ENCODE data around the gene PLEKHA4. TPM values are rescaled to one million over a fixed set of nuclear protein-coding genes. Genes with fewer than 3 reads are reported as not detected.

The PLEKHA4 gene
- total and polyA plus RNA-seq, 2 of the 13 experiments (the other 11 are each of a cell fraction or from before 2014, with no cell fraction given) = 4.8 to 6.0 TPM

DNA sequence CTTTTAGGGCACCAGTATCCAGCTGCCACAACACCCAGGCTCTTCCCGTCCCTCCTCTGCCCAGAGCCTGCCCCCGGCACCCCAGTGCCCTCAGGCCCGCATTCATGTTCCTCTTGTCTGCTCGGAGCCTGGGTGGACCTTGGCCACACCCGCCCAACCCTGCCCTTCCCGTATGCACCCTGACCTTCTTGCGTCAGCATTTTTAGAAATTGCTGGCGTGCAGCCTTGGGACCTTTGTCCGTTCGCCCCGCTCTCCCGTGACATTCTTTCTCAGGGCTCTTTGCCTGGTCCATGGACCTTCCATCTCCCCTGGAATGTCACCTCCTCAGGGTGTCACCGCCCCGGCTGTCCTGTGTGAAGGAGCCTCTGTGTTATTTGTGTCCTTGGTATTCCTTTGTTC lies 39.3 kb upstream of the PLEKHA4 start (continued):
- TF ChIP-seq, protein P1, sequence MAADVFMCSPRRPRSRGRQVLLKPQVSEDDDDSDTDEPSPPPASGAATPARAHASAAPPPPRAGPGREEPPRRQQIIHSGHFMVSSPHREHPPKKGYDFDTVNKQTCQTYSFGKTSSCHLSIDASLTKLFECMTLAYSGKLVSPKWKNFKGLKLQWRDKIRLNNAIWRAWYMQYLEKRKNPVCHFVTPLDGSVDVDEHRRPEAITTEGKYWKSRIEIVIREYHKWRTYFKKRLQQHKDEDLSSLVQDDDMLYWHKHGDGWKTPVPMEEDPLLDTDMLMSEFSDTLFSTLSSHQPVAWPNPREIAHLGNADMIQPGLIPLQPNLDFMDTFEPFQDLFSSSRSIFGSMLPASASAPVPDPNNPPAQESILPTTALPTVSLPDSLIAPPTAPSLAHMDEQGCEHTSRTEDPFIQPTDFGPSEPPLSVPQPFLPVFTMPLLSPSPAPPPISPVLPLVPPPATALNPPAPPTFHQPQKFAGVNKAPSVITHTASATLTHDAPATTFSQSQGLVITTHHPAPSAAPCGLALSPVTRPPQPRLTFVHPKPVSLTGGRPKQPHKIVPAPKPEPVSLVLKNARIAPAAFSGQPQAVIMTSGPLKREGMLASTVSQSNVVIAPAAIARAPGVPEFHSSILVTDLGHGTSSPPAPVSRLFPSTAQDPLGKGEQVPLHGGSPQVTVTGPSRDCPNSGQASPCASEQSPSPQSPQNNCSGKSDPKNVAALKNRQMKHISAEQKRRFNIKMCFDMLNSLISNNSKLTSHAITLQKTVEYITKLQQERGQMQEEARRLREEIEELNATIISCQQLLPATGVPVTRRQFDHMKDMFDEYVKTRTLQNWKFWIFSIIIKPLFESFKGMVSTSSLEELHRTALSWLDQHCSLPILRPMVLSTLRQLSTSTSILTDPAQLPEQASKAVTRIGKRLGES (CRISPR knock-in tag; IDR thresholded peaks at IDR 0.05; ENCODE audit: borderline replicate concordance) = no peak
- TF ChIP-seq, protein P2, sequence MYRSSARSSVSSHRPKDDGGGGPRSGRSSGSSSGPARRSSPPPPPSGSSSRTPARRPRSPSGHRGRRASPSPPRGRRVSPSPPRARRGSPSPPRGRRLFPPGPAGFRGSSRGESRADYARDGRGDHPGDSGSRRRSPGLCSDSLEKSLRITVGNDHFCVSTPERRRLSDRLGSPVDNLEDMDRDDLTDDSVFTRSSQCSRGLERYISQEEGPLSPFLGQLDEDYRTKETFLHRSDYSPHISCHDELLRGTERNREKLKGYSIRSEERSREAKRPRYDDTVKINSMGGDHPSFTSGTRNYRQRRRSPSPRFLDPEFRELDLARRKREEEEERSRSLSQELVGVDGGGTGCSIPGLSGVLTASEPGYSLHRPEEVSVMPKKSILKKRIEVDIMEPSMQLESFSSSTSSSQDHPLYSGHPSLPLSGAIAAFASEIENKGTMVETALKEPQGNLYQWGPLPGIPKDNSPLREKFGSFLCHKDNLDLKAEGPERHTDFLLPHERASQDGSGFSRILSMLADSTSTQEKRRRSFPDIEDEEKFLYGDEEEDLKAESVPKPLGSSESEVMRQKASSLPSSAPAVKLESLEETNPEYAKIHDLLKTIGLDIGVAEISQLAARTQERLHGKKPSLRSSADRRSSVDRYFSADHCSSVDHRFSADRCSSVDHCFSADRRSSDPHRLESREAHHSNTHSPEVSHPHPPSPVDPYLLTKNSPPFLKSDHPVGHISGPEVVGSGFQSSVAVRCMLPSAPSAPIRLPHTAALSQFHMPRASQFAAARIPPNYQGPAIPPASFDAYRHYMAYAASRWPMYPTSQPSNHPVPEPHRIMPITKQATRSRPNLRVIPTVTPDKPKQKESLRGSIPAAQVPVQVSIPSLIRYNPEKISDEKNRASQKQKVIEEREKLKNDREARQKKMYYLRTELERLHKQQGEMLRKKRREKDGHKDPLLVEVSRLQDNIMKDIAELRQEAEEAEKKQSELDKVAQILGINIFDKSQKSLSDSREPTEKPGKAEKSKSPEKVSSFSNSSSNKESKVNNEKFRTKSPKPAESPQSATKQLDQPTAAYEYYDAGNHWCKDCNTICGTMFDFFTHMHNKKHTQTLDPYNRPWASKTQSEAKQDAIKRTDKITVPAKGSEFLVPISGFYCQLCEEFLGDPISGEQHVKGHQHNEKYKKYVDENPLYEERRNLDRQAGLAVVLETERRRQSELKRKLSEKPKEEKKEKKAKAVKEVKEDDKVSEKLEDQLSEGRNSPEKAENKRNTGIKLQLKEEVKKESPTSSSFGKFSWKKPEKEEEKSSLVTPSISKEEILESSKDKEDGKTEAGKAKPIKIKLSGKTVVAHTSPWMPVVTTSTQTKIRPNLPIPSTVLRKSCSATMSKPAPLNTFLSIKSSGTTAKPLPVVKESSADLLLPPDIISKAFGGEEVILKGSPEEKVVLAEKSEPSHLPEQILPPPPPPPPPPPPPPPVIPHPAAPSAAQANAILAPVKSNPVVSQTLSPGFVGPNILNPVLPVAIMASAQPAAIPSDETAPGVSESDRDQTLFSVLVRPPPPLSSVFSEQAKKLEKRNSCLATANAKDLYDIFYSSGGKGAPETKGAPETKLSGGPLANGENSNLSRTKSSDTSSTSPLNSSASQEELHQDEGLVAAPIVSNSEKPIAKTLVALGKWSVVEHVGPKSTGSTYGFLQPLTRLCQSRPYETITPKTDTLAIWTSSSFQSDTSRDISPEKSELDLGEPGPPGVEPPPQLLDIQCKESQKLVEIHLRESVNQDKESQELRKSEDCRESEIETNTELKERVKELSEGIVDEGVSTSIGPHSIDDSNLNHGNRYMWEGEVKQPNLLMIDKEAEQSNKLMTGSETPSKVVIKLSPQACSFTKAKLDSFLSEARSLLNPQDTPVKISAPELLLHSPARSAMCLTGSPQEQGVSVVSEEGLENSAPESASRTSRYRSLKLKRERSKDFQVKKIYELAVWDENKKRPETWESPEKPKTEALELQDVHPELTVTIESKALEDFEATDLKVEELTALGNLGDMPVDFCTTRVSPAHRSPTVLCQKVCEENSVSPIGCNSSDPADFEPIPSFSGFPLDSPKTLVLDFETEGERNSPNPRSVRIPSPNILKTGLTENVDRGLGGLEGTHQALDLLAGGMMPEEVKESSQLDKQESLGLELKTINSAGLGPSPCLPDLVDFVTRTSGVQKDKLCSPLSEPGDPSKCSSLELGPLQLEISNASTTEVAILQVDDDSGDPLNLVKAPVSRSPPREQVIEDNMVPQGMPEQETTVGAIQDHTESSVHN (CRISPR knock-in tag; IDR thresholded peaks at IDR 0.05) = no peak; the same call in 1 of the 2 replicates
- TF ChIP-seq RBM22 (optimal IDR thresholded peaks at IDR 0.05; ENCODE audit: low read length) (peak; percentile 42), TCF7 (IDR thresholded peaks at IDR 0.05; ENCODE audit: low read depth) (no peak), NR2C2 (CRISPR knock-in tag; IDR thresholded peaks at IDR 0.05; ENCODE audit: borderline replicate concordance) (peak; percentile 94), GABPB1 (CRISPR knock-in tag; IDR thresholded peaks at IDR 0.05) (peak; percentile 55), SOX6 (IDR thresholded peaks at IDR 0.05) (no peak), SOX6 (CRISPR knock-in tag; IDR thresholded peaks at IDR 0.05) (peak; percentile 87), ZFX (CRISPR knock-in tag; IDR thresholded peaks at IDR 0.05; ENCODE audit: low read depth) (peak; percentile 49; the same call in 1 of the 2 replicates), RFX3 (CRISPR knock-in tag; IDR thresholded peaks at IDR 0.05) (no peak), ATF7 (IDR thresholded peaks at IDR 0.05) (no peak), ATF7 (CRISPR knock-in tag; IDR thresholded peaks at IDR 0.05) (peak; percentile 89), RORA (CRISPR knock-in tag; IDR thresholded peaks at IDR 0.05) (no peak), ZNF136 (CRISPR knock-in tag; IDR thresholded peaks at IDR 0.05; ENCODE audit: low read depth) (no peak), ELF1 (CRISPR knock-in tag; IDR thresholded peaks at IDR 0.05) (peak; percentile 53), MYC (CRISPR knock-in tag; IDR thresholded peaks at IDR 0.05; ENCODE audit: borderline replicate concordance) (peak; percentile 51; the same call in 1 of the 2 replicates), SOX5 (CRISPR knock-in tag; IDR thresholded peaks at IDR 0.05; ENCODE audit: borderline replicate concordance) (peak; percentile 85)
- TF ChIP-seq, protein P3, sequence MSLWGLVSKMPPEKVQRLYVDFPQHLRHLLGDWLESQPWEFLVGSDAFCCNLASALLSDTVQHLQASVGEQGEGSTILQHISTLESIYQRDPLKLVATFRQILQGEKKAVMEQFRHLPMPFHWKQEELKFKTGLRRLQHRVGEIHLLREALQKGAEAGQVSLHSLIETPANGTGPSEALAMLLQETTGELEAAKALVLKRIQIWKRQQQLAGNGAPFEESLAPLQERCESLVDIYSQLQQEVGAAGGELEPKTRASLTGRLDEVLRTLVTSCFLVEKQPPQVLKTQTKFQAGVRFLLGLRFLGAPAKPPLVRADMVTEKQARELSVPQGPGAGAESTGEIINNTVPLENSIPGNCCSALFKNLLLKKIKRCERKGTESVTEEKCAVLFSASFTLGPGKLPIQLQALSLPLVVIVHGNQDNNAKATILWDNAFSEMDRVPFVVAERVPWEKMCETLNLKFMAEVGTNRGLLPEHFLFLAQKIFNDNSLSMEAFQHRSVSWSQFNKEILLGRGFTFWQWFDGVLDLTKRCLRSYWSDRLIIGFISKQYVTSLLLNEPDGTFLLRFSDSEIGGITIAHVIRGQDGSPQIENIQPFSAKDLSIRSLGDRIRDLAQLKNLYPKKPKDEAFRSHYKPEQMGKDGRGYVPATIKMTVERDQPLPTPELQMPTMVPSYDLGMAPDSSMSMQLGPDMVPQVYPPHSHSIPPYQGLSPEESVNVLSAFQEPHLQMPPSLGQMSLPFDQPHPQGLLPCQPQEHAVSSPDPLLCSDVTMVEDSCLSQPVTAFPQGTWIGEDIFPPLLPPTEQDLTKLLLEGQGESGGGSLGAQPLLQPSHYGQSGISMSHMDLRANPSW (CRISPR knock-in tag; IDR thresholded peaks at IDR 0.05; ENCODE audit: borderline replicate concordance) = no peak
